HG03457 (cell line): Measurements from ENCODE around the gene CTXN3.
"Not testable (repeated sequence)": the region's sequence is repeated elsewhere in the genome, so short reads cannot be mapped to it uniquely, and the experiment has no call there.

ENCODE experiments used
- ATAC-seq: cut with Tn5 transposase; IDR thresholded peaks from one replicate; pipeline ENCODE4 v1.9.1; 2021; ENCODE audit warnings: moderate number of reproducible peaks; ENCODE audit not compliant: unreplicated experiment

CTXN3 gene

DNA sequence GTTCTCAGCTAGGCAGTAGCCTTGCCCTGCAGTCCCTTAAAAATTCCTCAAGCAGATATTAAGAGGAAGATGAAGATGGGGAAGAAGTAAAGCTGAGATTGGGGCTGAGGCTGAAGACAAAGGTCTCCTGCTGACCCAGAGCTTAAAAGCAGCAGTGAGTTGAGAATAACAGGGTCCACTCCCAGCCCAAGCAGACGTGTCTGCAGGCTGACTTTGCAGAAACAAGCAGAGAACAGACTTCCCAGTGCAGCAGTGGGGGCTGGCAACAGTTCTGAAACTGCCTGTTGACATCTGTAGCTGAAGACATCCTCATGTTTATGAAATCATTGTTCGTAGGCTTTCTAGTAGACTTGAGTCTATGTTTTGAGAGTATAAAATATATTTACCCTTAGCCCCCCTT, 1.1 kb downstream of the CTXN3 start:
- ATAC-seq = no peak

DNA sequence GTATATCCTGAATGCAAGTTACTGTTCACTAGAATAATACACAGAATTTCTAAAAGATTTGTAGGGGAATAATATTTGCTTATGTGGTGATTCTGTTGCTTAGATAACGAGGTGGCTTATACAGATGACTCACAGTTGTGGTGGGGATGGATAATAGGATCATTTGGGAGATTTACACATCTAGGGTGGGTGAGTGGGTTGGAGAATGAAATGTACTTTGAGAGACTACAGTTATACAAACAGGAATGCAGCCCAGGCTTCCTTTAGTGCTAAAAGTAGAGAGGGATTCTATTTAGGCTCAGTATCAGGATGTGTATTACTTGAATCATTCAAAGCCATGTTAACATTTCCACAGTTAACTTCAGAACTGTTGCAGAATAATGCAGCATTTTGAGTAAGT, 1.8 kb downstream of the CTXN3 start:
- ATAC-seq = no peak

GRCh38 chr5:127652952-127653611, 4.2 kb downstream of the CTXN3 start:
- ATAC-seq = no peak

GRCh38 chr5:127656825-127657224, 7.9 kb downstream of the CTXN3 start:
- no peak for ATAC-seq

GRCh38 chr5:127660047-127660733, 11.3 kb downstream of the CTXN3 start:
- ATAC-seq = no peak

- no peak for ATAC-seq
Observed at GRCh38 chr5:127664093-127664492, 15.2 kb downstream of the CTXN3 start.

DNA sequence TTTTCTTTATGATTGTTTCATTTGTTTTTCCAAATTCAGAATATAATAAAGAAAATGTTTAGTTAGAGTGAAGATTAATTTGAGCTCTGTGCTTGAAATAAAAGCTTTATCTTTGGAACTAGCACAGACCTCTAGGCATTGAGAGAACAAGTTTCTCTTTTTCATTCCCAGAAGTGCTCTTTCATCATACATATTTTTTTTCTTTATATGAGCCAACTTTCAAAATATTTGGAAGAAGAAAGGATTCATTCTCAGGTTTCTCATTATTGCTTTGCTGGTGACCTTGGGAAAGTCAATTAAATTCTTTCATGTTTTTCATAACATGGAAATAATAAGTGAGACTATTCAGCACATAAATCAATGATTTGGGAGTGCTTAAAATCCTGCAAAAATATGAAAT, 16.8 kb downstream of the CTXN3 start:
- no peak for ATAC-seq

DNA sequence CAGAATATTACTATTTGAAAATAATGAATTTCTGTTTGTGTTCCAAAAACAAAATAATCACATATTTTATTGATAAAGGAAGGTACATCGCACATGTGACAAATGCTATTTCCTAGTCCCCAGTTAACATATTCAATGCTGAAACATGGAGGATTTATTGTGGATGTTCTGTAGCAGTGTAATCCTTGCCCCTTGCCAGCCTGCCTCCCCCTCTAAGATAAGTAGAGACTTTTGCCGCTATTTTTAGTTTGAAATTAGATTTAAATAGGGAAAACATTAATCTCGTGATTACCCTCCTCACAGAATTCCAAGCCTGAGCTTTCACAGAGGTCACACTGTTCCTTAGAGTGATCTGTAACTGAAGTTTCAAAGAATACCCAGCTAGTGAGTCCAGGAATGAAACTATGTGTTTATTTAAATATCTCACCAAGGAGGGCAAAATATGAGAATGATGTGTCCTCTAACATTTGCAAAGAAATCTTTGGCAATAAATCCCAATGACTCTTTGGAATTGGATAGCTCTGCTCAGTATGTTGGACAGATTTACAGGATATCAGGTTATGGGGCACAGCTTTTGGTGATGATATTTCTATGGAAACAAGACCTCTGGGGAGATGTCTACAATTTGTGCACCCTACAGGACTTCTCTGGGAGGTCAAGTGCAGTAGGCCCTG, 17.3 kb downstream of the CTXN3 start:
- no peak for ATAC-seq

DNA sequence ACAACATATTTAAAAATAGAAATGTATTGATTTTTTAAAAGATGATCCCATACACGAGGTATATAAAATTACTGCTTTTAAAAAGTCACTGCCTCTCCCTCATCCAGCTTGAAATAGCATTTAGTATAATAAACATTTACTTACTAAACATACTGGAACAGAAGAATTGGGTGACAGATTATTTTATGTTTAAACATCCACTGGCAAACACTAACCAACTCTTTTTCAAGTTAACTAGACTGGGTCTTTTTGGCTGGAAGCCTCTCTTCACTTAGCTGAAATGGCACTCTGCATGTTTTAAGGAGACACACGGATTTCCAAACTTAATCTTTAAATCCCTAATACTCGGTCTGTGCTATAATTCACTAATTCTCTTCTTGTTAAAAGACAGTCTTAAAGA, 19.0 kb downstream of the CTXN3 start:
- ATAC-seq = no peak

DNA sequence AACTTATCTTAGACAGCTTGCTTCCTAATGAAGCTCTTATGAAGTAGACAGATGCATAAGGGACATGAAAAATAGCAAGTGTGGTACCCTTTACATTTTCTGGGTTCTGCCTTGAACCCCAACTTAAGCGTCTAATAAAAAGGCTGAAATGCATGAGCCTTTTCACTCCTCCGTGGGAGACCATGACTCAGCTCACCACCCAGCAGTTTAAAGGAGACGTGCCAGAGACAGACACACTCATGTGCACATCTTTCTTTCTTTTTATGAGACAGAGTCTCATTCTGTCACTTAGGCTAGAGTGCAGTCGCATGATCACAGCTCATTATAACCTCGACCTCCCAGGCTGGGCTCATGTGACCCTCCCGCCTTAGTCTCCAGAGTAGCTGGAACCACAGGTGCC, 22.3 kb downstream of the CTXN3 start:
- ATAC-seq = no peak

GRCh38 chr5:127673117-127673800, 24.4 kb downstream of the CTXN3 start:
- no peak for ATAC-seq

- not testable (repeated sequence) for ATAC-seq
Observed at GRCh38 chr5:127676951-127677350, 28.1 kb downstream of the CTXN3 start.

- not testable (repeated sequence) for ATAC-seq
Observed at GRCh38 chr5:127679691-127680330, 30.9 kb downstream of the CTXN3 start.

DNA sequence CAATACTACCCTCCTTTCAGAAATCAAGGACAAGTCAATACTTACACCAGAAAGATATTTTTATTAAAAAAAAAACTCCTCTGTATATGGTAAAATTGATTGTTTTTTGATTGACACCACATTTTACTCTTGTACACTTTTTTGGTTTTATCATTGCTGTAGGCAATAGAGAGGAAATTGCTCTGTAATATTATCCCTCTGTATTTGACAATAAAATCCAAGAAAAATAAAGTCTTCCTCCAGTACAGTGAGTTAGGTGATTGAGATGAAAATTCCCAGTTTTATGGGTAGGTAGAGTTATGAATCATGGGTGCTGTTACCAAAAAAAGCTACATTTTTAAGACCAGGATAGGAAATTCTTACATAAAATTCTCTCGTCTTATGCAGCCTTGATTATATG, 31.7 kb downstream of the CTXN3 start:
- no peak for ATAC-seq

DNA sequence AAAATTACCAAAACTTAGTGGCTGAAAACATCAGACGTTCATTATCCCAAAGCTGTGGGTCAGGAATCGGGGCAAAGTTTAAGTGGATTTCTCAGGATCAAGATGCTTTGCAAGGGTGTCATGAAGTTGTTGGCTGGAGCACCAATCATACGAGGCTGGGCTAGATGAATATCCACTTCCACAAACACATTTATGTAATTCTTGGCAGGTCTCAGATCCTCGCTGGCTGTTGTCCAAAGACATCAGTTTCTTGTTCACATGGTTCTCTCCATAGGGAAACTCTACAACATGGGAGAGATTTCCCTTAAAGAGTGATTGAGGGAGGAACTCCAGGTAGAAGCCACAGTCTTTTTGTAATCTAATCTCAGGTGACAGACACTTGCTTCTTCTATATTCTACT, 34.1 kb downstream of the CTXN3 start:
- ATAC-seq = no peak

DNA sequence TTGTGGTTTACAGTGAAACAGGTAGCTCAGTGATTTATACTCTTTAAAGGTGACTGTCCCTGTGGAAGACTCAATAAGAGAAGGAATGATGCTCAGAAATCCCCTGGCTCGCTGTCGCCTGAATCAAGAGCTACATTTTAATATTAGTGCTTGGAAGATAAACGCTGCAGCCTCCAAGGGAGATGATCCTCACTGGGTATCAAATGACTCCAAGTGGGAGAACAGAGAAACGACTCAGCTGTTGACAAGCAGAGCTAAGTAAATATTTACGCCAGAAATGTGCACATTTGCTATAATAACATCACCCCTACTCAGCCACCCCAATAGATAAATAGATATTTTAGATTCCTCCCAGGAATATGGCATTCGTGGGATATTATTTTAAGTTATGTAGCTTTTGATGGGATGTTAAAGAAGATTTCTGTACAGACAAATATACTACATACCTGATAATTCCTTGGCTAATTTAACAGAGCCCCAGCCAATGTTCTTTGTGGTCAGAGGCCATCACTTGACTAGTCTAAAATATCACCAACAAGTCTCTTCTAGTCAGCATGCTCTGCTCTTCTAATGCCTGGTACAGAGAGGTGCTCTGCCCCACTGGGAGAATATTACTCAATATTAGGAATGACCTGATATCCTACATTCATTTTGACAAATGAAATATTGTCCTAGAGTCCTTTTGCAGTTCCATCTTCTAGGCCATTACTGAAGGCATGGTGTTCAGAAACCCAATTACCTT, 36.0 kb downstream of the CTXN3 start:
- ATAC-seq = no peak

DNA sequence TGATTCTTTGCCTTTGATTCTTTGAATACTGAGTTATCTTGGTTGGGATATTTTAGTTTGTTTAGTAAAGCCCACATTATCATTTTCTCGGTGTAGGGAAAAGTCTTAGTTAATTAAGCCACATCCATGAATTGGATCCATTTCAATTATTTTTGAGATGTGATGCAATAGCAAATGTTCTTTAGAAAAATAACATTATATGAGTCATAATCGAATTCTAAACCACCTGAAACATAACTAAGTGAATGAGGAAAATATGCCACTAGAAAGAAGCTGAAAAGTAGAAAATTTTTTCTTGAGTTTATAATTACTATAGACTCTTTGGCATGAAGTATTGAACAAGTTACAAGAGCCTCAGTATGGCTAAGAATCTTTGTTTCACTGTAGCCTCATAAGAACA, 36.8 kb downstream of the CTXN3 start:
- no peak for ATAC-seq

- ATAC-seq = no peak
Observed at GRCh38 chr5:127686424-127686823, 37.5 kb downstream of the CTXN3 start.

GRCh38 chr5:127694518-127695171, 45.8 kb downstream of the CTXN3 start:
- no peak for ATAC-seq

DNA sequence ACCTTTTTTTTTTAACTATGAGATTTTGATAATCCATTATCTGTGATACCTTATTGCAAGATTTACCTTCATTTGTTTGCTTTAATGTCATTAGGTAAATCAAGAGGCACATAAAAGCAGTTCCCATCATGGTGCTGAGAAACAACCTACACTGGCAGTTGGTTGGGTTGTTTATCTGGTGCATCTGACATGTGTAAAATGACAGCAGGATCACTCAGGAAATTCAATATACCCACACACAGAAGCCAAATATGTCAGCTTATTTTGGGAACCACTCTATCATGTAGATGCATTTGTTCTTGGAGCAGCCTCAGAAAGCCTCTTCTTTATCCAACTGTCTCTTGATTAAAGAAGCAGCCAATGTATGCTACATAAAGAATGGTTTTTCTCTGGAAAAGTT, 46.5 kb downstream of the CTXN3 start:
- ATAC-seq = no peak
